SK-N-SH (cell line): ENCODE data around the gene CHAT. TPM values are rescaled to one million over a fixed set of nuclear protein-coding genes. Genes with fewer than 3 reads are reported as not detected.

Source experiments
- CTCF ChIA-PET: fragments of 300-600, 350-600 bp; formaldehyde crosslinking; extraction: SDS; loops from one replicate; lab custom pipeline; 2021; lab: Yijun Ruan, JAX
- POLR2A ChIA-PET: fragments of 350-600 bp; sonication (Branson Sonifier 250); formaldehyde crosslinking; extraction: SDS; loops from one replicate; lab custom pipeline; 2020; ENCODE audit warnings: antibody characterized with exemption, inconsistent platforms; lab: Yijun Ruan, JAX
- DNase-seq: peaks from one replicate; pipeline ENCODE4 v3.0.0; 2012
- H2AFZ ChIP-seq: fragments of 200-600 bp; sonication (generic); 2 replicates; pipeline ENCODE4 v1.8.1; 2016; ENCODE audit warnings: antibody characterized with exemption, mild to moderate bottlenecking, low read depth
- H3F3A ChIP-seq: fragments of 200-600 bp; sonication (generic); replicated peaks from 2 replicates; pipeline ENCODE3; 2016; ENCODE audit warnings: antibody characterized with exemption, mild to moderate bottlenecking; ENCODE audit not compliant: insufficient read depth
- H3K27ac ChIP-seq, 2 experiments: fragments of 200-500 bp in 1 of 2; fragments of 200-600 bp in 1 of 2; sonication (Bioruptor generic) in 1 of 2; sonication (generic), shearing (Covaris generic) in 1 of 2; 2 replicates each; pipeline versions ENCODE4 v1.5.1 to v1.6.1; 2014 to 2016; ENCODE audit warnings: low read depth in 2 of 2, inconsistent platforms in 1 of 2, low read length in 1 of 2, mild to moderate bottlenecking in 1 of 2, mixed read lengths in 1 of 2
- H3K27me3 ChIP-seq: fragments of 200-600 bp; sonication (generic), shearing (Covaris generic); 2 replicates; pipeline ENCODE4 v1.6.1; 2016; ENCODE audit warnings: mixed run types; ENCODE audit not compliant: insufficient read depth
- H3K36me3 ChIP-seq, 2 experiments: fragments of 200-500 bp in 1 of 2; fragments of 200-600 bp in 1 of 2; sonication (Bioruptor generic) in 1 of 2; sonication (generic) in 1 of 2; replicated peaks in 1 of 2; 2 replicates each; pipeline versions ENCODE3 to v1.5.1; 2014 to 2016; ENCODE audit warnings: low read length in 1 of 2, mild to moderate bottlenecking in 1 of 2; ENCODE audit not compliant: insufficient read depth in 2 of 2, control insufficient read depth in 1 of 2
- H3K4me1 ChIP-seq, 2 experiments: fragments of 200-500 bp in 1 of 2; fragments of 200-600 bp in 1 of 2; sonication (Bioruptor generic) in 1 of 2; sonication (generic), shearing (Covaris generic) in 1 of 2; 2 replicates each; pipeline versions ENCODE4 v1.5.1 to v1.6.1; 2014 to 2016; ENCODE audit warnings: low read depth in 1 of 2, low read length in 1 of 2, mixed run types in 1 of 2; ENCODE audit not compliant: insufficient read depth in 2 of 2, control insufficient read depth in 1 of 2
- H3K4me2 ChIP-seq: fragments of 200-600 bp; sonication (generic), shearing (Covaris generic); 2 replicates; pipeline ENCODE4 v1.6.1; 2017; ENCODE audit warnings: mixed run types
- H3K4me3 ChIP-seq, 2 experiments: fragments of 200-500 bp in 1 of 2; fragments of 200-600 bp in 1 of 2; sonication (Bioruptor generic) in 1 of 2; sonication (generic), shearing (Covaris generic) in 1 of 2; 2 replicates each; pipeline versions ENCODE4 v1.5.1 to v1.8.1; 2014 to 2016; ENCODE audit warnings: low read depth in 2 of 2, inconsistent platforms in 1 of 2, low read length in 1 of 2, mild to moderate bottlenecking in 1 of 2, mixed read lengths in 1 of 2, moderate library complexity in 1 of 2
- H3K79me2 ChIP-seq: fragments of 200-600 bp; sonication (generic); 2 replicates; pipeline ENCODE4 v1.8.1; 2017; ENCODE audit warnings: mild to moderate bottlenecking; ENCODE audit not compliant: insufficient read depth
- H3K9ac ChIP-seq: fragments of 200-600 bp; sonication (generic); 2 replicates; pipeline ENCODE4 v1.6.1; 2017; ENCODE audit warnings: mixed run types
- H3K9me2 ChIP-seq: fragments of 200-600 bp; sonication (generic); 2 replicates; pipeline ENCODE4 v1.6.1; 2017; ENCODE audit warnings: mixed run types
- H3K9me3 ChIP-seq: fragments of 200-600 bp; sonication (generic); 2 replicates; pipeline ENCODE4 v1.6.1; 2017; ENCODE audit warnings: mixed run types, mild to moderate bottlenecking, moderate library complexity
- H4K20me1 ChIP-seq: fragments of 200-600 bp; sonication (generic); 2 replicates; pipeline ENCODE4 v1.6.1; 2017; ENCODE audit warnings: mild to moderate bottlenecking, mixed run types; ENCODE audit not compliant: insufficient read depth
- ELF1 ChIP-seq: IDR thresholded peaks from 2 replicates; pipeline ENCODE4 v1.4.0; 2012
- EP300 ChIP-seq, 2 experiments: IDR thresholded peaks; 2 replicates each; pipeline versions ENCODE4 v1.4.0 to v1.6.1; 2012; ENCODE audit warnings: borderline replicate concordance in 1 of 2, low read depth in 1 of 2, low read length in 1 of 2
- FOXJ3 ChIP-seq: sonication (generic); formaldehyde crosslinking; IDR thresholded peaks from 2 replicates; pipeline ENCODE4 v1.5.1; 2020; ENCODE audit warnings: mild to moderate bottlenecking, missing genetic modification reagents
- GABPA ChIP-seq: IDR thresholded peaks from 2 replicates; pipeline ENCODE4 v1.4.0; 2012; ENCODE audit warnings: low read depth, mild to moderate bottlenecking
- GATA2 ChIP-seq: sonication (generic); formaldehyde crosslinking; IDR thresholded peaks from 2 replicates; pipeline ENCODE4 v1.5.0; 2020; ENCODE audit warnings: mild to moderate bottlenecking, missing genetic modification reagents
- JUND ChIP-seq: IDR thresholded peaks from 2 replicates; pipeline ENCODE4 v1.4.0; 2012
- PBX3 ChIP-seq: IDR thresholded peaks from 2 replicates; pipeline ENCODE4; 2012
- RFX5 ChIP-seq: IDR thresholded peaks from 2 replicates; pipeline ENCODE4 v1.6.1; 2012; ENCODE audit warnings: mild to moderate bottlenecking, improper control_type of control experiment, low read length
- SIN3A ChIP-seq: IDR thresholded peaks from 2 replicates; pipeline ENCODE4 v1.6.1; 2012; ENCODE audit warnings: low read depth, mild to moderate bottlenecking, low read length, moderate library complexity, borderline replicate concordance
- SMC3 ChIP-seq: IDR thresholded peaks from 2 replicates; pipeline ENCODE4 v1.6.1; 2012; ENCODE audit warnings: low read depth, low read length, improper control_type of control experiment
- TAF1 ChIP-seq: IDR thresholded peaks from 2 replicates; pipeline ENCODE4 v1.6.1; 2012; ENCODE audit warnings: low read depth, mild to moderate bottlenecking, low read length, moderate library complexity, borderline replicate concordance
- USF1 ChIP-seq: IDR thresholded peaks from 2 replicates; pipeline ENCODE4 v1.4.0; 2012; ENCODE audit warnings: low read depth, borderline replicate concordance
- YY1 ChIP-seq: IDR thresholded peaks from 2 replicates; pipeline ENCODE4 v1.4.0; 2012; ENCODE audit warnings: low read depth, mild to moderate bottlenecking
- WGBS: methylation state at CpG from one replicate; pipeline ENCODE4 v1.1.6; 2017; ENCODE audit warnings: low lambda C conversion rate; 5-methylcytosine and 5-hydroxymethylcytosine counted together
- polyA plus RNA-seq, 3 experiments: library from polyadenylated mRNA; depleted of rRNA; stranded (reverse); fragments of >200 nt; gene quantifications; 2 replicates each; pipeline ENCODE4 v1.2.3, GENCODE V29; 2012

CHAT gene
- polyA plus RNA-seq, 1 of the 3 experiments (the other 2 are of a cell fraction): not detected

GRCh38 chr10:49647554-49647953, 33.7 kb downstream of the CHAT start:
- Histone ChIP-seq H4K20me1 (no peaks in the 10 kb centered on the region), H3F3A (no peaks in the 10 kb centered on the region), H3K36me3 (no peaks in the 10 kb centered on the region), H3K27ac (no peak overlapping the region), H3K79me2 (no peaks in the 10 kb centered on the region), H2AFZ (no peak overlapping the region), H3K9me2 (no peaks in the 10 kb centered on the region), H3K27me3 (no peaks in the 10 kb centered on the region), H3K4me3 (no peak overlapping the region), H3K9ac (no peak overlapping the region), H3K9me3 (no peaks in the 10 kb centered on the region), H3K4me1 (no peaks in the 10 kb centered on the region; a peak in 1 of 4 replicates), H3K4me2 (no peak overlapping the region)
- 67% methylated on average over 4 of the region's 4 CpGs for WGBS
- POLR2A ChIA-PET: no interaction called here
- DNase-seq: no peak
- TF ChIP-seq YY1: no peak
- TF ChIP-seq FOXJ3 (CRISPR knock-in tag): no peak
- TF ChIP-seq JUND: no peak
- TF ChIP-seq ELF1: no peak
- no peak for TF ChIP-seq GATA2 (CRISPR knock-in tag)
- TF ChIP-seq SMC3: no peak
- TF ChIP-seq PBX3: no peak
- TF ChIP-seq USF1: no peak
- CTCF ChIA-PET: interaction anchor here (1.0 kb wide), 1 partner anchor 52 kb away, joined by 3 read pairs; no protein-coding TSS in a partner anchor

- H3K4me1 ChIP-seq: no peaks in the 10 kb centered on the region; a peak in 1 of 4 replicates
- H2AFZ ChIP-seq: no peak overlapping the region
- no peak overlapping the region for H3K27ac ChIP-seq
- H3K36me3 ChIP-seq: no peaks in the 10 kb centered on the region
- 59% methylated on average over 14 of the region's 18 CpGs for WGBS
- no peak overlapping the region for H3K4me3 ChIP-seq
- TF ChIP-seq RFX5 (no peak), EP300 (IDR thresholded peaks at IDR 0.05; ENCODE audit: borderline replicate concordance in 1 of 2, low read depth in 1 of 2, low read length in 1 of 2) (no peak), GATA2 (CRISPR knock-in tag) (no peak), GABPA (no peak), SIN3A (no peak), JUND (no peak), TAF1 (no peak)
- CTCF ChIA-PET: interaction anchor here (0.7 to 1.0 kb wide), 2 partner anchors 30 to 53 kb away, joined by 3 read pairs; no protein-coding TSS in a partner anchor
- POLR2A ChIA-PET: no interaction called here
- H3F3A ChIP-seq: no peaks in the 10 kb centered on the region
- no peaks in the 10 kb centered on the region for H3K79me2 ChIP-seq
- DNase-seq: no peak
- H4K20me1 ChIP-seq: no peaks in the 10 kb centered on the region
- H3K9ac ChIP-seq: no peak overlapping the region
- H3K4me2 ChIP-seq: no peak overlapping the region
- no peaks in the 10 kb centered on the region for H3K27me3 ChIP-seq
- H3K9me2 ChIP-seq: no peaks in the 10 kb centered on the region
- H3K9me3 ChIP-seq: no peaks in the 10 kb centered on the region
These were observed 34.4 kb downstream of the CHAT start for GRCh38 chr10:49647985-49648795.
